Stimulated activated CD4-positive, alpha-beta T cell treated with anti-CD3 and anti-CD28 coated beads, TNF-alpha, amount 100 ng/mL, for 24 hours (primary cell): ENCODE measurements around the gene HACE1.
"Not testable (repeated sequence)": the region's sequence is repeated elsewhere in the genome, so short reads cannot be mapped to it uniquely, and the experiment has no call there.

Source experiments
- DNase-seq, 3 experiments: peaks; one replicate each; pipeline ENCODE4 v3.0.0-alpha.2; 2020; ENCODE audit warnings: low read depth in 3 of 3

Gene HACE1

DNA sequence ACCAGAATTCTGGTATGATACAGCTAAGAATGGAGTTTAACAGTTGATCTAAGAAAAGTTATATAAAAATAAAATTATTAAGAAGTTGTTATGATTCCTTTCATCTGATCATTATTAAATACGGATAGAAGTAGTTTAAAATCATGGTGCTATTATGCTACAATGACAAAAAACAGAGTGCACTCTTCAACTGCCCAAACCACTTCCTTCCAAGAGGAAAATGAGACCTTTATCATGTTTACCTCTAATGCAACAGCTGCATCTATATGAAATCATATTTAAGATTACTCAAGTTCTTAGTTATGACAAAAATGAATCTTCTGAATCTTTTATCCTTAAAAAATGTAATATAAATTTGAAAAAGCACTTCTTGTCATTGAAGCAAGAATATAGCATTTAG lies 31.2 kb downstream of the HACE1 start:
- no peak for DNase-seq

DNA sequence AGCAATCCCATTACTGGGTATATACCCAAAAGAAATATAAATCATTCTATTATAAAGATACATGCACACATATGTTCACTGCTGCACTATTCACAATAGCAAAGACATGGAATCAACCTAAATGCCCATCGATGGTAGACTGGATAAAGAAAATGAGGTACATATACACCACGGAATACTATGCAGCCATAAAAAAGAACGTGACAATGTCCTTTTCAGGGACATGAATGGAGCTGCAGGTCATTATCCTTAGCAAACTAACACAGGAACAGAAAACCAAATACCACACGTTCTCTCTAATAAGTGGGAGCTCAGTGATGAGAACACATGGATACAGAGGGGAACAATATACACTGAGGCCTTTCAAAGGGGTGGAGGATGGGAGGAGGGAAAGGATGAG lies 38.9 kb downstream of the HACE1 start:
- not testable (repeated sequence) for DNase-seq

DNA sequence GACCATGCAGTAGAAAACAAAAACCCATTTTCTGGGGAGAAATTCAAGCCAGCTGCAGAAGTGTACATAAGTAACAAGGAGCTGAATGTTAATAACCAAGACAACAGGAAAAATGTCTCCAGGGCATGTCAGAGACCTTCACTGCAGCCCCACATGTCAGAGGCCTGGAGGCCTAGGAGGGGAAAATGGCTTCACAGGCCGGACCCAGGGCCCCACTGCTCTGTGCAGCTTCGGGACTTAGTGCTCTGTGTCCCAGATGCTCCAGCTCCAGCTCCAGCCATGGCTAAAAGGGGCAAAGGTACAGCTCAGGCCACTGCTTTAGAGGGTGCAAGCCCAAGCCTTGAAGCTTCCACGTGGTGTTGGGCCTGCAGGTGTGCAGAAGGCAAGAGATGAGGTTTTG lies 43.6 kb downstream of the HACE1 start:
- no peak for DNase-seq

DNA sequence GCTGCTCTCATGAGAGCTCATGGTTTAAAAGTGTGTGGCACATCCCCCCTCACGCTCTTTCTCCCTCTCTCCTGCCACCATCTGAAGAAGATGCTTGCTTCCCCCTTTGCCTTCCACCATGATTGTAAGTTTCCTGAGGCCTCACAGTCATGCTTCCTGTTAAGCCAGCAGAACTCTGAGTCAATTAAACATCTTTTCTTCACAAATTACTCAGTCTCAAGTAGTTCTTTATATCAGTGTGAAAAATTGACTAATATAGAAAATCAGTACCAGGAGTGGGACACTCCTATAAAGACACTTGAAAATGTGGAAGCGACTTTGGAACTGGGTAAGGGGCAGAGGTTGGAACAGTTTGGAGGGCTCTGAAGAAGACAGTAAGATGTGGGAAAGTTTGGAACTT lies 45.0 kb downstream of the HACE1 start:
- no peak for DNase-seq

DNA sequence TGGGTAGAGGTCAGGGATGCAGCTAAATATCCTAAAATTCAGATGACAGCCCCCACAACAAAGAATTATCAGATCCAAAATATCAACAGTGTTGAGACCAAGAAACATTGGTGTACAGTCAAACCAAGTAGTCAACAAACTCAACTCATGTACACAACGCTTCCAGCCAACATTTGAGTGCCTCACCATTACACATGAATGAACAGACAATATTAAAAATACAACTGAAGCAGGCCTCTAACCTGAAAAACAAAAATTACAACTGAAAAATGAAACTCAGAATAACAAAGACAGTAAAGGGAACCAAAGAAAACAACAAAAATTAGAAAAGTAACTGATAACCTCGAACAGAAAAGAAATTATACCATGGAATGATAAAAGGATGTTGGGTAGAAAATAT lies 46.2 kb downstream of the HACE1 start:
- DNase-seq, result no peak

DNA sequence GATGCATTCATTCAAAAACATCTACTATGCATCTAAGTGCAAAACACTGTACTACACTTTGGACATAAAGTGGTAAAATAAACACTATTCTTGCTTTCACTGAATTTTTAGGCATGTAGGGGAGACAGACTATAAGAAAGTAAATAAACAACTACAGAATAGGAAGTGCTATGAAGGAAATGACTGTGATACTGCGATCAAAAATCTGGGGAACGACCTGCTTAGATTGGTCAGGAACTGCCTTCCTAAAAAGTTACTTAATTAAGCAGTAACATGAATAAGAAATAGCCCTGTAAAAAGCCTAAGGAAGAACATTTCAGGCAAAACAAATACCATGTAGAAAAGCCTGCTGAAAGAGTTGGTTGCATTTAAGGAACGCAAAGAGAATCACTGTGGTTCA lies 50.6 kb downstream of the HACE1 start:
- DNase-seq, result no peak

DNA sequence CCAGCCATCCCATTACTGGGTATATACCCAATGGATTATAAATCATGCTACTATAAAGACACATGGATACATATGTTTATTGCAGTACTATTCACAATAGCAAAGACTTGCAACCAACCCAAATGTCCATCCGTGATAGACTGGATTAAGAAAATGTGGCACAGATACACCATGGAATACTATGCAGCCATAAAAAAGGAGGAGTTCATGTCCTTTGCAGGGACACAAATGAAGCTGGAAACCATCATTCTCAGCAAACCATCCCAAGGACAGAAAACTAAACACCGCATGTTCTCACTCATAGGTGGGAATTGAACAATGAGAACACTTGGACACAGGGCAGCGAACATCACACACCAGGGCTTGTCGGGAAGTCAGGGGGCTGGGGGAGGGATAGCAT lies 54.4 kb downstream of the HACE1 start:
- DNase-seq, result not testable (repeated sequence)

DNA sequence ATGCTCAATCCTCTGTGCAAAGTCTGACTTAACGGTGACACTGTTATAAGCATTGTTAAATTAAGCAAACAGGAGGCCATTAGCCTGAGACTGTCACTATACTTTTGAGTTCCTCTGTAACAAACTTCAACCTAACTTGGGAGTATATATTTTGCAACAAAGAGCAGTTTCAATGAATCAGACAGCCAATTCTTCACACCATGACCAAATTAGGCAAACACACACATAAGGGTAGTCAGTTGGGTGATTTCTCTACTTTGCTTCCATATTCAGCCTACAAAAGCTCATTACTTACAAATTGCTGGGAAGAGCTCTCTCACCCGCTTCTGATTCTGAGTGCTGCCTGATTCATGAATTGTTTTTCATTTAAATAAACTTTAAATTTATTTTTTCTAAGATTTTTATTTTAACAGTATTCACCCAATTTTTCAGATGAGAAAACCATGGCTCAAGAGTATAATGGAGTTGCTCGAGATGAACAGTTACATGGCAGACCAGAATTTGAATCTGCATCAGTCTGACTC lies 60.5 kb downstream of the HACE1 start:
- no peak for DNase-seq

DNA sequence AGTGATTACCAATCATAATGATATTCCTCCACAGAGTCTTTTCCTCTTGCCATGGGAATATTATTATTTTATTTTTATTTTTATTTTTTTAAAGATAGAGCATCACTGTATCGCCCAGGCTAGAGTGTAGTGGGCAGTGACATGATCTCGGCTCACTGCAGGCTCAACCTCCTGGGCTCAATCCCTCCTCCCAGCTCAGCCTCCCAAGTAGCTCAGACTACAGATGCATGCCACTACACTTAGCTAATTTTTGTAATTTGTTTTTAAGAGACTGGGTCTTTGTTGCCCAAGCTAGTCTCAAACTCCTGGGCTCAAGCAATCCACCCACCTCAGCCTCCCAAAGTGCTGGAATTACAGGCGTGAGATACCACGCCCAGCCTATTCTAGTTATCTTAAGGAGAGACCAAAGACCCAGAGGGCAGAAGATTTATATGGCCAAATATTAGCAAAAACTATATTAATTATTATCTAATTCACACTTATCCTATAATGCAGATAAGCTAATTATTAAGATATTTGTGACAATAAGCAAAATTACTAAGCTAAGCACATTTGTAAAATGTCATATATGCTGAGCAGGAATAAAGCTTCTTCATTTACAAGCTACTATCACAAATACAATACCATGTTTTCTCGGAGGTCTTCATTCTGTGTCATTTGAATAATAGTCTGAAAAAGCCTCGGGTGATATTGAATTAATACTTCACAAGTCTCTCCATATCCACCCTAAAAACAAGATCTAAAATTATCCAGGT lies 63.5 kb downstream of the HACE1 start:
- DNase-seq, result no peak

DNA sequence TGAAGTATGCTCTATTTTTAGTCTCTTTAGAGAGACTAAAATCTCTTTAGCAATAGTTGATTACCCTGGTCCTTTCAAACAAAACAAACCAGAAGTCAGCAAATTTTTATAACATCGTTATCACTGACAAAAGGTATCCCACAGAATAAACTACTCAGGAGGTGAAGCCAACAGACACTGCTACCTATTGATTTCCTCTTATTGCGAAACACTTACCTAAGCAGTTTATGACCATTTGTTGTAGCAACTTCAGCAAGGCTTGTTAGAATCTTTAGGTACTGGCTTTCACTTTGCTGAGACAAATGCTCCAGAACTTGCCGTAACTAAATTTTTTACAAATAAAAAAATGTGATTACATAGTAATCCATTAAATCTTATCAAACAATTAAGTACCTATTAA lies 64.4 kb downstream of the HACE1 start:
- no peak for DNase-seq

DNA sequence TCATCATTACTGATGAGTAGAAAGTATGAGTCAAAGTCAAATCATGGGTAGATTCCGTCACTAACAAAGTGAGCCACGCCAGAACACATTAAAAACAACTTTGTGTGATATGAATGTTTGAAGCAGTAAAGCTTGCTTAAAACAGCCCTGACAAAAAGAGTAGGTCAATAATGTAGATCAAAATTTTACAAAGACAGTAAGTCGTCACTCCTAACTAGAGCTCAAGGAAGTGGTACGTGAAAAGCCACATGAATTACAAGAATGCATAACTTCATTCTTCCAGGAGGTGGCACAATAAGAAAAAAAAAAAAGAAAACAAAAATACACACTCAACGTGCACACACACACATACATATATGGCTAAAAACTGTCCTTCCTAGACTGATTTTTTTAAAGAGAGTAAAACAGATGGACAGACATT lies 69.9 kb downstream of the HACE1 start:
- DNase-seq, result no peak

DNA sequence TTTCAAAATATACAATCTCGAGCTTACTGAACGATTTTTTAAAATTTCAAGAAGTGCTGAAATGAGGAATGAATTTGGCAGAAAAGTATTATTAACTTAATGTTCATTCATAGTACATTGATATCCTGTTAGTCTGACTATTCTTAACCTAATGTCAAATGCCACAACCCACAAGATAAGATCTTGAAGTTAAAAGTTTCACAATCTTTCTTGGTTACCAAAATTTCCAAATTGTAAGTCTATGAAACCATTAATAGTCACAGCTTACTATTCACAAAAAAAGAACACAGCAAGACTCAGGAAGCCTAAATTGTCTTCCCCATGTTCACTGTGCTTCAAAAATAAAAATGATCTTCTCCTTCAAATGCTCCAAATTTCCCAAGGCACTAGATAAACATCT lies 71.3 kb downstream of the HACE1 start:
- DNase-seq, result no peak

DNA sequence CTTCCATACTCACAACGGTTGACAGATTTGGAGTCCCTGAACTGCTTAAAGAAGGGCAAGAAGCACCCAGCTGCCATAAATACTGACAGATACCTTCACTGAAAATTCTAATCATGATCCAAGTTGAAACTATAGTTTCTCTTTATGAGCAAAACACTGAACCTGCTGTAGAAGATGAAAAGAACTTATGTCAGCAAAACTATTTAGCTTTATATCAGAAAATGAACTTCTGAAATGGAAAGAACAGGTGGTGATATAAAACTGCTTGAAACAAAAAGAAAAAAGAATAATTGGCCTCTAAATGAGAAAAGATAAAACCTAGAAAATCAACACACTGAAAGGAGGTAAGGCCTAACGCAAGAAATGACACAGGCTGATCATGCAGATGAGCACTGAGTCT lies 72.4 kb downstream of the HACE1 start:
- no peak for DNase-seq

DNA sequence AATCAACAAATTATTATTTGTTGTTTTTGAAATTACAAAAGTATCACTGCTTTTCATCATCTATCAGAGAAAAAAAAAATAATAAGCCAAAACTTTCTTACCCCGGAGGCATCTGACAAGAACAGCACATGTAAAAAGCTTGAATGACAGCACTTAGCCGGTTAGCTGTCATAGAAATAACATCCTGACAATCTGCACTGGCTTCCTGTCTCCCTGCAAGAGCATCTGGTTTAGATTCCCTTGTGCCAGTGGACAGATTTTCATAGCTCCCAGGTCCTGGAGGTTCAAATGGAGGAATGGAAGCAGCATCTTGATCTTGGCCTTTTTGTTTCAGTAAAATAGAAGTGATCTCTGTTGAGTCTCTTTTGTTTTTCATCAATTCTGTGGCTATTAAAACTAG lies 74.8 kb downstream of the HACE1 start:
- DNase-seq, result no peak

DNA sequence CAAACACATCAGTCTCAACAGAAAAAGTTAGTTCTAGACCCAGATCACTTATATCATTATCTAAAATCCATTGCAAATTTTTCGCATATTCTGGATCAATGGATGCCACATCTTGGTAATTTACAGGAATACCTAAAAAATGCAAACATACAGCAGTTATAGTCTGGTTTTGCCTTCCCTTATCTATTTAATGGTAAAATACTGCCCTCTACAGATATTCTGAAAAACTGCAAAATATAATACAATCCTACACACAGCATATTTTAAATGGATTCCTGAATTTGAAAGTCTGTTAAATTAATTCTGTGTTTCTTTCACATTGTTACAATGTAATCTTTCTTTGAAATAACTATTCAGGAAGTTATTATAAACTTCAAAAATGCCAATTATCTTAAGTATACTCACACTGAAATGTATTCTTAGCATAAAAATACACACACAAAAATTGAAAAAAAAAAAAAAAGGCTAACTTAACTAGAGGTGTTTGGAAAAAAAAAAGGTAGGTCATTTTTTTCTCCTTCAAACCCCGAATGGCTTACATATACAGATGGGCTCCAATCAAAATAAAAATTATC lies 88.4 kb downstream of the HACE1 start:
- DNase-seq, result no peak

DNA sequence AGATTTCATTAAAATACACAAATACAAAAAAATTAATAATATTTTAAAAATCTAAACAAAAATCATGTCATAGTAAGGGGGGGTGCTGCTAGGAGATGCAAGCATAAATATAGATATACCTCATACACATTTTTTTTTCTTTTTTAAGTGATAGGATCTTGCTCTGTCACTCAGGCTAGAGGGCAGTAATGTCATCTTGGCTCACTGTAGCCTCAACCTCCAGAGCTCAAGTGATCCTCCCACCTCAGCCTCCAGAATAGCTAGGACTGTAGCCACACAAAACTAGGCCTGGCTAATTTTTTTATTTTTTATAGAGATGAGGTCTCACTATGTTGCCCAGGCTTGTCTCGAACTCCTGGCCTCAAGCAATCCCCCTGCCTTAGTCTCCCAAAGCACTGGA lies 90.8 kb downstream of the HACE1 start:
- no peak for DNase-seq

DNA sequence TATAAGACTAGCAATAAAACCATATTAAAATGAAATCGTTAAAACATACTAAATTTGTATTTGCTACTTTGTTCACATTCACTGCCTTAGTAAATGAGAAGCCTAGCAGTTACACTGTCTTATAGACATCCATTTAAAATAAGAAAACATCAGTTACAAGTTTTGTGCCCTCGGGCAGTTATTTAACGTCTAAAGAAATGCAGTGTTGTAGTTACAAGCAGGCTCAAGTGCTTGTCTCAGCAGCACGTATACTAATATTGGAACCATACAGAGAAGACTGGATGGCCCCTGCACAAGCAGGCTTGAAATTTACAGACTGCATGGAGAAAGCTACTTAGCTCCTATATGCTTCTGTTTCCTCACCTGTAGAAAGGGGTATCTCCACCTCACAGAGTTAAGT lies 93.1 kb downstream of the HACE1 start:
- DNase-seq, result no peak

DNA sequence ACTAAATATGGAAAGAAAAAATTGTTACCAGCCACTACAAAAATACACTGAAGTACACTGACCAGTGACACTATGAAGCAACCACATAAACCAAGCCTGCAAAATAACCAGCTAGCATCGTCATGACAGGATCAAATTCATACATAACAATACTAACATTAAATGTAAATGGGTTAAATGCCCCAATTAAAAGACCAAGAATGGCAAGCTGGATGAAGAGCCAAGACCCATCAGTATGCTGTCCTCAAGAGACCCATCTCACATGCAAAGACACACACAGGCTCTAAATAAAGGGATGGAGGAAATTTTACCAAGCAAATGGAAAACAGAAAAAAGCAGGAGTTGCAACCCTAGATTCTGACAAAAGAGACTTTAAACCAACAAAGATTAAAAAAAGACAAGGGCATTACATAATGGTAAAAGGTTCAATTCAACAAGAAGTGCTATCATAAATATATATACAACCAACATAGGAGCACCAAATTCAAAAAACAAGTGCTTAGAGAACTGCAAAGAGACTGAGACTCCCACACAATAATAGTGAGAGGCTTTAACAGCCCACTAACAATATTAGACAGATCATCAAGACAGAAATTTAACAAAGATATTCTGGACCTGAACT lies 104.8 kb downstream of the HACE1 start:
- DNase-seq, result no peak

DNA sequence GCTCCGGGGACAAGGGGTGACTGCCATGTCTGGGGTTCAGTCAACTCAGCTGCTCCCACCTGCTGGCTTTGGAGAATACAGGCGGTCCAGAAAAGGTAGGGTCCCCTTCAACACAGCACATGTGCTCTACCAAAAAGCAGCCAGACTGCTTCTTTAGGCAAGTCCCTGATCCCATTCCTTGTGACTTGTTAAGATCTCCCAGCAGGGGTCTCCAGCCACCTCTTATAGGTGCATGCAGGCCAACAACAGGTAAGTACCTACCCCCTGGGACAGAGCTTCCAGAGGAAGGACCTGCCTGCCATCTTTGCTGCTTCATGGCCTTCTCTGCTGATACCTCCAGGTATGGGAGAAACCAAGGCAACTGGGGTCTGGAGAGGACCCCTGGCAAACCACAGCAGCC lies 106.5 kb downstream of the HACE1 start:
- no peak for DNase-seq

DNA sequence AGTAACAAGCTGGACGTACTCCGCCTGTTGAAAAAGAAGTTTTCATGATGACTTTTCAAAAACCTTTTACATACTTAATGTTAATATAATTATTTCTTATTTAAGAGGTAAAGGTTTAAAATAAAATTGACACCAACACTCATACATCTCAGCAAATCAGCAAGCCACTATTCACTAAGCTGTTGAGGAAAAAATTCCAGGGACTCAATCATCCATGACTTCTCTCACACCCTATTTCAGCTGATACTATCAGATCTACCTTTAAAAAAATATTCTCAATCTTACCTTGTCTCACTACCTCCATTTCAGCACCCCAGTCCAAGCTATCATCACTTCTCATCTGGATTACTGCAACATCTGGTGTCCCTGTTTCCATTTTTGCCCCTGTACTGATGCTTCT lies 109.3 kb downstream of the HACE1 start:
- DNase-seq, result no peak

DNA sequence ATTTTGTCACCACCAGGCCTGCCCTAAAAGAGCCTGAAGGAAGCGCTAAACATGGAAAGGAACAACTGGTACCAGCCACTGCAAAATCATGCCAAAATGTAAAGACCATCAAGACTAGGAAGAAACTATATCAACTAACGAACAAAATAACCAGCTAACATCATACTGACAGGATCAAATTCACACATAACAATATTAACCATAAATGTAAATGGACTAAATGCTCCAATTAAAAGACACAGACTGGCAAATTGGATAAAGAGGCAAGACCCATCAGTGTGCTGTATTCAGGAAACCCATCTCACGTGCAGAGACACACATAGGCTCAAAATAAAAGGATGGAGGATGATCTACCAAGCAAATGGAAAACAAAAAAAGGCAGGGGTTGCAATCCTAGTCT lies 120.6 kb downstream of the HACE1 start:
- not testable (repeated sequence) for DNase-seq

DNA sequence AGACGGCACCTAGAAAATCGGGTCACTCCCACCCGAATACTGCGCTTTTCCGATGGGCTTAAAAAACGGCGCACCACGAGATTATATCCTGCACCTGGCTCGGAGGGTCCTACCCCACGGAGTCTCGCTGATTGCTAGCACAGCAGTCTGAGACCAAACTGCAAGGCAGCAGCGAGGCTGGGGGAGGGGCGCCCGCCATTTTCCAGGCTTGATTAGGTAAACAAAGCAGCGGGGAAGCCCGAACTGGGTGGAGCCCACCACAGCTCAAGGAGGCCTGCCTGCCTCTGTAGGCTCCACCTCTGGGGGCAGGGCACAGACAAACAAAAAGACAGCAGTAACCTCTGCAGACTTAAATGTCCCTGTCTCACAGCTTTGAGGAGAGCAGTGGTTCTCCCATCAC lies 122.2 kb downstream of the HACE1 start:
- DNase-seq, result not testable (repeated sequence)

DNA sequence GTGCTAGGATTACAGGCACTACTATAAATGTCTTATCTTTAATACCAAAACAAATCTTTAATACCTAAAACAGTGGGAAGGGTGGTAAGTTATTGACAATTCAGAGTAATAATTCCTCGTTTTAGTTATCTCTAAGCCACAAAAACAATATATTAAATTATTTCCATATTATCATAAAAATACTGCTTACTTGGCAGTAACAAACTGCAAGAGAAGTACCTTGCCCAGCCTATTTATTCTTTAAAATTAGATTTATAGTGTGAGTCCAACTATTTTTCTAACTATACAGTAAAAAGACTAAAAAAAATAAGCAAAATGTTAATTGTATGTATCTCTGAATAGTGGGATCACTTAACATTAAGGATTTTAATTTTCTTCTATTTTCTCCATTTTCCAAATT lies 123.2 kb downstream of the HACE1 start:
- no peak for DNase-seq
